GM13976 (cell line): ENCODE results near the gene LRRC49.

Source experiments
- DNase-seq: peaks from one replicate; pipeline ENCODE4 v3.0.0; 2012; ENCODE audit warnings: low spot score
- CTCF ChIP-seq: IDR thresholded peaks from 2 replicates; pipeline ENCODE4 v1.5.1; 2012; ENCODE audit warnings: borderline replicate concordance, mild to moderate bottlenecking; ENCODE audit not compliant: insufficient read depth; ENCODE audit errors: extremely low read depth, missing control alignments, control extremely low read depth
- in situ Hi-C: fragments of 300-500 bp; cut with MboI; formaldehyde crosslinking; loops from one replicate; pipeline ENCODE4 v1.12.0; 2022; ENCODE audit warnings: low sequenced_read_pairs, mixed read lengths, inconsistent platforms; ENCODE audit not compliant: unreplicated experiment

Gene LRRC49

GRCh38 chr15:71060983-71061382 lies 168.4 kb downstream of the LRRC49 start:
- in situ Hi-C loops, result no loop called here
- DNase-seq, result no peak
- no peak for TF ChIP-seq CTCF

- TF ChIP-seq CTCF, result no peak
- in situ Hi-C loops, result no loop called here
- no peak for DNase-seq
These were observed 174.4 kb downstream of the LRRC49 start for GRCh38 chr15:71066983-71067382.

- in situ Hi-C loops, result no loop called here
- TF ChIP-seq CTCF, result no peak
- no peak for DNase-seq
These were observed 177.1 kb downstream of the LRRC49 start for GRCh38 chr15:71069693-71070092.

GRCh38 chr15:71071529-71071928 lies 178.9 kb downstream of the LRRC49 start:
- DNase-seq, result no peak
- in situ Hi-C loops, result no loop called here
- TF ChIP-seq CTCF, result no peak

- DNase-seq, result no peak
- in situ Hi-C loops, result no loop called here
- no peak for TF ChIP-seq CTCF
These were observed 179.8 kb downstream of the LRRC49 start for GRCh38 chr15:71072423-71072822.

GRCh38 chr15:71078506-71079207 lies 186.0 kb downstream of the LRRC49 start:
- no peak for DNase-seq
- TF ChIP-seq CTCF, result no peak
- in situ Hi-C loops, result no loop called here

- TF ChIP-seq CTCF, result no peak
- in situ Hi-C loops, result no loop called here
- no peak for DNase-seq
These were observed 186.8 kb downstream of the LRRC49 start for GRCh38 chr15:71079208-71080044.
